ENCODE results near the gene SLC25A19. TPM values are rescaled to one million over a fixed set of nuclear protein-coding genes. Genes with fewer than 3 reads are reported as not detected.

Gene SLC25A19
- total and polyA plus RNA-seq, 2 of the 8 experiments (the other 6 are each of a cell fraction or from before 2014, with no cell fraction given), result 28.6 to 32.6 TPM

GRCh38 chr17:75317671-75318070 lies 28.4 kb upstream of the SLC25A19 start:
- no peak for FAIRE-seq

More at GRCh38 chr17:75317671-75318070, 28.4 kb upstream of the SLC25A19 start:
- peaks cover 7 to 9% of the 10 kb centered on the region in 2 experiments for H4K20me1 ChIP-seq (replicated peaks in 1 of 2; ENCODE audit: control insufficient read depth in 1 of 2, insufficient read depth in 2 of 2, low read length in 2 of 2)
- no peak overlapping the region for H3K4ac ChIP-seq (replicated peaks; ENCODE audit: insufficient read length, low read depth, low read length)
- CTCF ChIA-PET (ENCODE audit: partially characterized antibody), result interaction anchor here (0.7 to 2.8 kb wide), 8 partner anchors 9 to 315 kb away, joined by 3 to 9 read pairs (median 4); partner anchors contain the start of genes SLC25A19 and SMIM5
- no peaks in the 10 kb centered on the region for H3K9me3 ChIP-seq (ENCODE audit: insufficient read depth in 2 of 2, low read depth in 1 of 2, low read length in 1 of 2)
- H3K23me2 ChIP-seq (ENCODE audit: low read depth, low read length), result no peaks in the 10 kb centered on the region
- H2BK12ac ChIP-seq (ENCODE audit: low read depth, low read length), result no peak overlapping the region
- no peak overlapping the region for H2AFZ ChIP-seq (ENCODE audit: low read length)
- H3K27ac ChIP-seq (ENCODE audit: low read depth, low read length), result no peak overlapping the region
- no peak overlapping the region for H3K23ac ChIP-seq (ENCODE audit: insufficient read length)
- H3K14ac ChIP-seq (ENCODE audit: insufficient read length), result no peak overlapping the region
- TF ChIP-seq BRCA1 (IDR thresholded peaks at IDR 0.05; ENCODE audit: low read depth, low read length), result no peak
- no peak for TF ChIP-seq RFX5 (IDR thresholded peaks at IDR 0.05; ENCODE audit: borderline replicate concordance, low read depth, low read length)
- peak in 1 of 3 experiments; percentile 10; a peak in 1 of 4 replicates for TF ChIP-seq CTCF (IDR thresholded peaks at IDR 0.05; ENCODE audit: control extremely low read depth in 1 of 3, insufficient read depth in 1 of 3, low read depth in 1 of 3, low read length in 3 of 3)
- H3K79me1 ChIP-seq (ENCODE audit: low read depth, low read length), result no peaks in the 10 kb centered on the region
- H2AK5ac ChIP-seq (ENCODE audit: low read depth, low read length), result no peak overlapping the region
- H3K18ac ChIP-seq (ENCODE audit: extremely low read depth, low read length), result no peak overlapping the region
- no peak overlapping the region for H3K4me3 ChIP-seq (ENCODE audit: extremely low read depth in 1 of 4, insufficient read depth in 2 of 4, low read depth in 3 of 4, low read length in 4 of 4)
- no peak overlapping the region for H2BK15ac ChIP-seq (ENCODE audit: low read length)
- peaks cover 0 to 5% (median 0%) of the 10 kb centered on the region in 4 experiments; a peak in 2 of 7 replicates for H3K4me1 ChIP-seq (replicated peaks in 1 of 4; ENCODE audit: control insufficient read depth in 3 of 4, insufficient read depth in 4 of 4, low read length in 3 of 4)
- H2BK5ac ChIP-seq (ENCODE audit: low read depth, low read length), result no peak overlapping the region
- H2BK20ac ChIP-seq (ENCODE audit: low read length), result no peak overlapping the region
- H3K36me3 ChIP-seq (ENCODE audit: control insufficient read depth in 2 of 4, insufficient read depth in 4 of 4, low read length in 3 of 4), result peaks cover 5 to 22% (median 15%) of the 10 kb centered on the region in 4 experiments; a peak in 5 of 8 replicates
- WGBS, 2 experiments (ENCODE audit: extremely low coverage in 1 of 2, insufficient coverage in 1 of 2, insufficient read length in 1 of 2, insufficient replicate concordance in 2 of 2, low coverage in 1 of 2, low lambda C conversion rate in 2 of 2, missing lambda C conversion rate in 1 of 2), result 83% methylated on average over 11 of the region's 11 CpGs; no CpG with 5 or more reads in 1 of the 2 experiments
- no peak overlapping the region for H4K5ac ChIP-seq (ENCODE audit: insufficient read length, low read depth, low read length)
- no peak overlapping the region for H3K4me2 ChIP-seq (ENCODE audit: insufficient read depth in 1 of 2, low read depth in 2 of 2, low read length in 2 of 2)
- H3K9ac ChIP-seq (replicated peaks in 1 of 4; ENCODE audit: extremely low read depth in 1 of 4, low read depth in 3 of 4, low read length in 3 of 4), result no peak overlapping the region
- no peak overlapping the region for H4K8ac ChIP-seq (ENCODE audit: extremely low read depth, insufficient read depth, low read length)
- POLR2A ChIA-PET (ENCODE audit: partially characterized antibody), result interaction anchor here (0.6 to 2.1 kb wide), 3 partner anchors 76 to 212 kb away, joined by 5 to 8 read pairs (median 6); no protein-coding TSS in a partner anchor
- no peaks in the 10 kb centered on the region for H3K79me2 ChIP-seq (ENCODE audit: control insufficient read depth in 1 of 2, insufficient read depth in 2 of 2, low read length in 2 of 2)
- peak in 1 of 2 experiments; percentile 9 for DNase-seq (ENCODE audit: low read depth in 1 of 2, low spot score in 2 of 2)
- no peak overlapping the region for H2BK120ac ChIP-seq (replicated peaks; ENCODE audit: low read depth, low read length)
- H4K91ac ChIP-seq (replicated peaks; ENCODE audit: insufficient read length, low read length), result no peak overlapping the region
- no peaks in the 10 kb centered on the region for H3K27me3 ChIP-seq (replicated peaks in 1 of 4; ENCODE audit: control insufficient read depth in 3 of 4, extremely low read depth in 1 of 4, insufficient read depth in 3 of 4, low read length in 3 of 4)
- H3K56ac ChIP-seq (replicated peaks; ENCODE audit: insufficient read length, low read depth, low read length), result no peak overlapping the region
